GM12875 (cell line): ENCODE results near the gene NFRKB.

Experiments used
- H3K4me3 ChIP-seq: one replicate; pipeline ENCODE4 v1.5.1; 2011; ENCODE audit warnings: low read depth, low read length, control low read depth
- CTCF ChIP-seq: IDR thresholded peaks from 2 replicates; pipeline ENCODE4 v1.5.1; 2011; ENCODE audit warnings: low read depth, mild to moderate bottlenecking, control low read depth, inconsistent platforms, low read length, moderate library complexity, borderline replicate concordance; ENCODE audit not compliant: insufficient read depth

Gene NFRKB

DNA sequence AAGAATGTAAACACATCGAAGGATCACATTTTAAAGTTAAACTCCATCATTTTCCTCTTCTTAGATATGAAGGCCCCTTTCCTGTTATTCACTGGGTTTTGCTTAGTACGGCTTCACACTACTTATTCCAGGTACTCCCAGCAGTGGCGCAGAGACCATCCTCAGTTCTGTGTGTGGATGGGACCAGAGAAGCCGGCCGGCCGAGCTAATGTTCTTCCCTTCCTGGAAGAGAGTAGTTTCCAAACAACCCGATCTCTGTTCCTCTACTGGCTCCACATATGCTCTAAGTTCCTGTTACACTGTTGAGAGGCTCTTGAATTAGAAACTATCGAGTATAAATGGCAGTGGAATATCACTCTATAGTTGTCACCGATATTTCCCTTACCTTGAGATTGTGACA is 684 bp upstream of the NFRKB start:
- no peak for TF ChIP-seq CTCF
- no peak overlapping the region for H3K4me3 ChIP-seq

- no peak for TF ChIP-seq CTCF
- peak overlapping the region; percentile 67 for H3K4me3 ChIP-seq
These were observed 876 bp downstream of the NFRKB start for GRCh38 chr11:129894278-129895125.

GRCh38 chr11:129888451-129888850 is 6.9 kb downstream of the NFRKB start:
- H3K4me3 ChIP-seq, result no peak overlapping the region
- no peak for TF ChIP-seq CTCF

- H3K4me3 ChIP-seq, result no peak overlapping the region
- no peak for TF ChIP-seq CTCF
These were observed 10.0 kb downstream of the NFRKB start for GRCh38 chr11:129885381-129885780.

DNA sequence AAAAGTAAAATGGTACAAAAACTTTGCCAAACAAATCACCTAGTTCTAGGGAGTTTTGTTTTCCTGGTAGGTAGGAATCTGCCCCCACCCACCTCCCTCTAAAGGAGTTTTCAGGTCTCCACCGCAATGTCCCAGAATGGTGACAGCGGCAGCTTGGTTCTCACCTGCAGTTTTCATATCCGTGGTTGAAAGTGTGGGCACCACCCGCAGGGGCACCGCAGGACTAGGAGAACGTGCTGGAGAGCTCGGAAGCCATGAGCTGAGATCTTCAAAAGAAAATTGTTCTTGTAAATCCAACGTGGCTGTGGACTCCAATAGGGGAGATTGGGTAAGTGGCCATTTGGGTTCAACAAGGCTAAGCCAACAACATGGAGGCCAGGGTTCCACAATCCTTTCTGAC is 10.8 kb downstream of the NFRKB start:
- TF ChIP-seq CTCF, result no peak
- H3K4me3 ChIP-seq, result no peak overlapping the region

DNA sequence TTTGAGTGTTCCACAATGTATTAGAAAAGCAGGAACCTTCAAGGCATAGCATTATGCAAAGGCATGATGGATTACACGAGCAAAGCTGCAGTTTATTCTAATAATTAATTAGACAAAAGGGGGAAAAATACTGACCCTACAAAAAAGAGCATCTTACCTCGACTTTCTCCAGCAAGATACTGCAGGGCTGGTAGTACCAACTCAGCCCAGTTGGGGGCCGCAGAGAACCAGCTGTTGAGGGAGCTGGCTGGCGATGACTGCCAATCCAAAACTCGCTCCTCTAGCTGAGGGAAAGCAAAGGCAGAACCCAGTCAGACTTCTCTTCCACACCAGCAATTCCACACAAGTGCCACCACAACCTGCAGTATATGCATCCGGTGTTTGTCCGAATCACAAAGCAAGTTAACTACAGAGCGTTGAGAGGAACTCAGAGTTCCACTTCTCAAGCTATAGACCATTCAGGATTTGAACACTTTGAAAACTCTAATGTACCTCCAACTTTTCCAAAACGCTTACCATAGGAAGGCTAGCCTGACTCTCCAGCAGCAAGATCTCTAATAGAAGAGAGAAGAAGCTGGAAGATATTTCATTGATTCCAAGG is 13.7 kb downstream of the NFRKB start:
- H3K4me3 ChIP-seq, result no peak overlapping the region
- peak; percentile 67 for TF ChIP-seq CTCF

- TF ChIP-seq CTCF, result no peak
- no peak overlapping the region for H3K4me3 ChIP-seq
These were observed 15.1 kb downstream of the NFRKB start for GRCh38 chr11:129880311-129880710.
